Loucy (cell line): ENCODE results near the gene MRFAP1L1.
A peak's percentile ranks its signal among the peaks of the same experiment; 100 is the strongest.

Experiments used
- H2AFZ ChIP-seq: fragments of 200-600 bp; sonication (generic); 2 replicates; pipeline ENCODE4 v1.6.0; 2016; ENCODE audit warnings: antibody characterized with exemption, mild to moderate bottlenecking, low read length, moderate library complexity
- H3F3A ChIP-seq: fragments of 200-600 bp; 2 replicates; pipeline ENCODE4 v1.6.0; 2016; ENCODE audit warnings: antibody characterized with exemption, low read depth, mild to moderate bottlenecking
- H3K27me3 ChIP-seq: fragments of 200-600 bp; sonication (generic); 2 replicates; pipeline ENCODE4 v1.6.1; 2014; ENCODE audit warnings: low read length, mild to moderate bottlenecking; ENCODE audit not compliant: insufficient read depth, poor library complexity, severe bottlenecking
- H3K36me3 ChIP-seq: fragments of 200-600 bp; sonication (generic); 2 replicates; pipeline ENCODE4 v1.6.1; 2016; ENCODE audit warnings: low read length; ENCODE audit not compliant: insufficient read depth
- H3K4me1 ChIP-seq: fragments of 200-600 bp; sonication (generic); 2 replicates; pipeline ENCODE4 v1.5.1; 2014; ENCODE audit warnings: low read length, mild to moderate bottlenecking; ENCODE audit not compliant: insufficient read depth, poor library complexity, severe bottlenecking
- H3K4me2 ChIP-seq: fragments of 200-600 bp; sonication (generic); 2 replicates; pipeline ENCODE4 v1.6.0; 2014; ENCODE audit warnings: antibody characterized with exemption, low read length, low read depth, mild to moderate bottlenecking; ENCODE audit not compliant: poor library complexity, severe bottlenecking
- H3K4me3 ChIP-seq: fragments of 200-600 bp; sonication (generic); 2 replicates; pipeline ENCODE4 v1.5.1; 2014; ENCODE audit warnings: low read length, mild to moderate bottlenecking, mixed read lengths; ENCODE audit not compliant: poor library complexity, severe bottlenecking
- H3K79me2 ChIP-seq: fragments of 200-600 bp; sonication (generic); 2 replicates; pipeline ENCODE4 v1.6.1; 2014; ENCODE audit warnings: low read length; ENCODE audit not compliant: insufficient read depth
- H3K9ac ChIP-seq: fragments of 200-600 bp; sonication (generic); 2 replicates; pipeline ENCODE4 v1.6.0; 2014; ENCODE audit warnings: mild to moderate bottlenecking, low read depth, low read length, moderate library complexity; ENCODE audit not compliant: poor library complexity, severe bottlenecking
- H3K9me2 ChIP-seq: fragments of 200-600 bp; sonication (generic); replicated peaks from 2 replicates; pipeline ENCODE4 v1.6.1; 2016; ENCODE audit warnings: low read depth, low read length, mixed read lengths
- H3K9me3 ChIP-seq: fragments of 200-600 bp; sonication (generic); 2 replicates; pipeline ENCODE4 v1.6.1; 2014; ENCODE audit warnings: mild to moderate bottlenecking, antibody characterized with exemption, low read length, low read depth; ENCODE audit not compliant: insufficient read depth
- H4K20me1 ChIP-seq: fragments of 200-600 bp; sonication (generic); 2 replicates; pipeline ENCODE4 v1.6.0; 2014; ENCODE audit warnings: antibody characterized with exemption, low read length, mild to moderate bottlenecking; ENCODE audit not compliant: insufficient read depth, poor library complexity, severe bottlenecking
- EZH2phosphoT487 ChIP-seq: fragments of 200-600 bp; IDR thresholded peaks from 2 replicates; pipeline ENCODE4 v1.6.1; 2018; ENCODE audit warnings: antibody characterized with exemption, mild to moderate bottlenecking, moderate library complexity, borderline replicate concordance
- TF ChIP-seq, protein P1 (sequence below): fragments of 200-600 bp; sonication (generic); conservative IDR thresholded peaks from 2 replicates; pipeline ENCODE4 v1.5.1; 2014; ENCODE audit warnings: mild to moderate bottlenecking, antibody characterized with exemption, low read length

Gene MRFAP1L1

DNA sequence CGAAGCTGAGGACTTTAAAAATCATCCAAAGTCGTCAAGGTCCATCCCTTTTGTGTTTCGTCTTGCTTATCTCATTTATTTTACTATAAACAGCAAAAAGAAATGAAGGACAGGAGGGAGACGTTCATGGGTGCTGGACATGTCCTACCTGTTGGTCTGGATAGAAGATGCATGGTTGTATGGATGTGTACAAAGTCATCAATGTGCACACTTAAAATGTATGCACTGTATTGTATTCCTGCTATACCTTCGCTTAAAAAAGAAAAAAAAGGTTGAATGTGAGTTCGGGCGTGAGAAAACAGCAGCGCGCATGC, 6.0 kb upstream of the MRFAP1L1 start:
- Histone ChIP-seq H3K4me3 (peak overlapping the region; percentile 98), H3K9ac (peak overlapping the region; percentile 86), H3K79me2 (peaks cover 24% of the 10 kb centered on the region), H3K27me3 (no peaks in the 10 kb centered on the region), H2AFZ (peak overlapping the region; percentile 97), H3K4me1 (peaks cover 21% of the 10 kb centered on the region), H3K9me2 (no peaks in the 10 kb centered on the region), H3F3A (no peaks in the 10 kb centered on the region), H3K9me3 (no peaks in the 10 kb centered on the region), H3K4me2 (peak overlapping the region; percentile 73), H4K20me1 (peaks cover 22% of the 10 kb centered on the region), H3K36me3 (no peaks in the 10 kb centered on the region)
- no peak for TF ChIP-seq EZH2phosphoT487
- TF ChIP-seq, protein P1, sequence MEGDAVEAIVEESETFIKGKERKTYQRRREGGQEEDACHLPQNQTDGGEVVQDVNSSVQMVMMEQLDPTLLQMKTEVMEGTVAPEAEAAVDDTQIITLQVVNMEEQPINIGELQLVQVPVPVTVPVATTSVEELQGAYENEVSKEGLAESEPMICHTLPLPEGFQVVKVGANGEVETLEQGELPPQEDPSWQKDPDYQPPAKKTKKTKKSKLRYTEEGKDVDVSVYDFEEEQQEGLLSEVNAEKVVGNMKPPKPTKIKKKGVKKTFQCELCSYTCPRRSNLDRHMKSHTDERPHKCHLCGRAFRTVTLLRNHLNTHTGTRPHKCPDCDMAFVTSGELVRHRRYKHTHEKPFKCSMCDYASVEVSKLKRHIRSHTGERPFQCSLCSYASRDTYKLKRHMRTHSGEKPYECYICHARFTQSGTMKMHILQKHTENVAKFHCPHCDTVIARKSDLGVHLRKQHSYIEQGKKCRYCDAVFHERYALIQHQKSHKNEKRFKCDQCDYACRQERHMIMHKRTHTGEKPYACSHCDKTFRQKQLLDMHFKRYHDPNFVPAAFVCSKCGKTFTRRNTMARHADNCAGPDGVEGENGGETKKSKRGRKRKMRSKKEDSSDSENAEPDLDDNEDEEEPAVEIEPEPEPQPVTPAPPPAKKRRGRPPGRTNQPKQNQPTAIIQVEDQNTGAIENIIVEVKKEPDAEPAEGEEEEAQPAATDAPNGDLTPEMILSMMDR, result no peak

DNA sequence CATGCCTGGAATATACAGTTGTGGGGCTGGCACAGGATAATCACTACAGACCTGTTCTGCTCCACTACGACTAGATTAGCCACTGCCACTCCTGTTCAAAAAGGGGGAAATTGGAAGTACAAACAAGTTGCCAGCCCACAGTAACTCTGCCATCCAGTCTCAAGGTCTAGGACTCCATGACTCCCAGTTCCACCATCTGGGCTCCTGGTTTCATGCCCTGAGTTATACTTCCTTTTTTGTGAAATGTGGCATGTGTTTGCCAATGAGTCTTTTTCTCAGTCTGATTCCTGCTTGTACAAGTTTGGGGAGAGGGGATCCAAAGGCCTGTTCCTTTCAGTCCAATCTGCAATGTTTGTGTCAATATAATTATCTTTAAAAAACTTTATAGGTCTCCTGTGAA, 5.3 kb upstream of the MRFAP1L1 start:
- peak overlapping the region; percentile 73 for H3K4me2 ChIP-seq
- no peaks in the 10 kb centered on the region for H3K27me3 ChIP-seq
- no peaks in the 10 kb centered on the region for H3F3A ChIP-seq
- peaks cover 22% of the 10 kb centered on the region for H4K20me1 ChIP-seq
- peaks cover 24% of the 10 kb centered on the region for H3K79me2 ChIP-seq
- no peak overlapping the region for H3K4me3 ChIP-seq
- H2AFZ ChIP-seq, result no peak overlapping the region
- no peaks in the 10 kb centered on the region for H3K9me2 ChIP-seq
- H3K9me3 ChIP-seq, result no peaks in the 10 kb centered on the region
- H3K4me1 ChIP-seq, result peaks cover 28% of the 10 kb centered on the region
- H3K9ac ChIP-seq, result no peak overlapping the region
- no peaks in the 10 kb centered on the region for H3K36me3 ChIP-seq
- TF ChIP-seq, protein P1, result no peak
- TF ChIP-seq EZH2phosphoT487, result no peak

DNA sequence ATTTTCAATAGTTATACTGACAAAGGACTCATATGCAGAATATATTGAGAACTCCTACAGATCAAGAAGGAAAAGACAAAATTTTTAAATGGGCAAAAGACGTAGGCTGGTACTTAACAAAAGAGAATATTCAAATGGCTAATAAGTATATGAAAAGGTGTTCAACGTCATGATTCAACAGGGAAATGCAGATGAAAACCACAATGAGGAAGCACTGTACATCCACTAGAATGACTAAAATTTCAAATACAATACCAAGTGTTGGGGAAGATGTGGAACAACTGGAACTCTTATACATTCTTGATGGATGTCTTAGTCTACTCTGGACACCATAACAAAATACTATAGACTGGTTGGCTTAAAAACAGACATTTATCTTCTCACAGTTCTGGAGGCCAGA, 1.3 kb upstream of the MRFAP1L1 start:
- Histone ChIP-seq H3K4me3 (no peak overlapping the region), H3K36me3 (no peaks in the 10 kb centered on the region), H3K9me2 (no peaks in the 10 kb centered on the region), H3K4me1 (peaks cover 45% of the 10 kb centered on the region), H3K27me3 (no peaks in the 10 kb centered on the region), H3K4me2 (no peak overlapping the region), H4K20me1 (peaks cover 33% of the 10 kb centered on the region), H3K9me3 (no peaks in the 10 kb centered on the region), H2AFZ (no peak overlapping the region), H3K9ac (no peak overlapping the region), H3F3A (no peaks in the 10 kb centered on the region), H3K79me2 (peaks cover 36% of the 10 kb centered on the region)
- no peak for TF ChIP-seq EZH2phosphoT487
- TF ChIP-seq, protein P1, result no peak
